IMR-90 (cell line): ENCODE data around the gene THOC2. TPM values are rescaled to one million over a fixed set of nuclear protein-coding genes. Genes with fewer than 3 reads are reported as not detected.
A peak's percentile ranks its signal among the peaks of the same experiment; 100 is the strongest.
"Not testable (repeated sequence)": the region's sequence is repeated elsewhere in the genome, so short reads cannot be mapped to it uniquely, and the experiment has no call there.

ENCODE experiments used
- ATAC-seq: fragments of 200-7000 bp; cut with Tn5 transposase; 2 replicates; pipeline ENCODE4 v1.9.1; 2020; ENCODE audit warnings: low read depth, mild to moderate bottlenecking, moderate library complexity
- BruUV-seq: library from RNA; stranded (reverse); fragments of 400-500 nt; replicated peaks from 2 replicates; lab custom pipeline; 2021; lab: Mats Ljungman, UMichigan
- CTCF ChIA-PET: fragments of 300-600 bp; formaldehyde crosslinking; extraction: SDS; loops from one replicate; lab custom pipeline; 2021; ENCODE audit warnings: antibody characterized with exemption; lab: Yijun Ruan, JAX
- POLR2A ChIA-PET: fragments of 300-600 bp; sonication (Branson Sonifier 250); formaldehyde crosslinking; loops from one replicate; lab custom pipeline; 2022; ENCODE audit warnings: antibody characterized with exemption; ENCODE audit not compliant: unreplicated experiment; lab: Charles Lee
- DNase-seq: peaks from one replicate; pipeline ENCODE4 v3.0.0; 2013
- H2AFZ ChIP-seq: replicated peaks from 2 replicates; pipeline ENCODE3; 2013; ENCODE audit warnings: low read length, mild to moderate bottlenecking; ENCODE audit not compliant: poor library complexity
- H2AK5ac ChIP-seq: 2 replicates; pipeline ENCODE4 v1.6.1; 2013; ENCODE audit warnings: low read depth, low read length, inconsistent platforms
- H2AK9ac ChIP-seq: replicated peaks from 2 replicates; pipeline ENCODE3; 2013; ENCODE audit warnings: mild to moderate bottlenecking, low read depth, low read length, moderate library complexity; ENCODE audit not compliant: poor library complexity
- H2BK120ac ChIP-seq: 2 replicates; pipeline ENCODE4 v1.6.1; 2013; ENCODE audit warnings: low read depth, low read length, inconsistent platforms
- H2BK15ac ChIP-seq: 3 replicates; pipeline ENCODE4 v1.6.1; 2013; ENCODE audit warnings: low read depth, low read length, inconsistent platforms
- H2BK20ac ChIP-seq: 2 replicates; pipeline ENCODE4 v1.6.1; 2013; ENCODE audit warnings: low read depth, mild to moderate bottlenecking, inconsistent platforms, low read length, moderate library complexity
- H2BK5ac ChIP-seq: 2 replicates; pipeline ENCODE4 v1.6.1; 2013; ENCODE audit warnings: mild to moderate bottlenecking, low read depth, low read length, inconsistent platforms; ENCODE audit not compliant: poor library complexity, severe bottlenecking
- H3K14ac ChIP-seq: replicated peaks from 2 replicates; pipeline ENCODE4 v1.6.1; 2013; ENCODE audit warnings: low read depth, low read length, inconsistent platforms
- H3K18ac ChIP-seq: 2 replicates; pipeline ENCODE4 v1.6.1; 2013; ENCODE audit warnings: low read depth, low read length, control low read depth
- H3K23ac ChIP-seq: 2 replicates; pipeline ENCODE4 v1.6.1; 2013; ENCODE audit warnings: low read depth, low read length, inconsistent platforms
- H3K27ac ChIP-seq: 2 replicates; pipeline ENCODE4 v1.5.1; 2013; ENCODE audit warnings: mild to moderate bottlenecking, control low read depth, low read length; ENCODE audit not compliant: insufficient read depth
- H3K27me3 ChIP-seq: 2 replicates; pipeline ENCODE4 v1.6.1; 2013; ENCODE audit warnings: low read length; ENCODE audit not compliant: control insufficient read depth, insufficient read depth
- H3K36me3 ChIP-seq: 2 replicates; pipeline ENCODE4 v1.6.1; 2013; ENCODE audit warnings: low read length, mixed read lengths; ENCODE audit not compliant: control insufficient read depth, insufficient read depth
- H3K4ac ChIP-seq: 2 replicates; pipeline ENCODE4 v1.6.1; 2013; ENCODE audit warnings: low read depth, low read length, inconsistent platforms
- H3K4me1 ChIP-seq: 2 replicates; pipeline ENCODE4 v1.6.1; 2013; ENCODE audit warnings: low read length, mixed read lengths; ENCODE audit not compliant: control insufficient read depth, insufficient read depth
- H3K4me2 ChIP-seq: 2 replicates; pipeline ENCODE4 v1.6.1; 2013; ENCODE audit warnings: low read depth, mild to moderate bottlenecking, control low read depth, low read length, moderate library complexity
- H3K4me3 ChIP-seq: 2 replicates; pipeline ENCODE4 v1.5.1; 2013; ENCODE audit warnings: low read depth, mild to moderate bottlenecking, control low read depth, low read length, moderate library complexity; ENCODE audit not compliant: insufficient read depth
- H3K56ac ChIP-seq: 2 replicates; pipeline ENCODE4 v1.6.1; 2013; ENCODE audit warnings: low read length, inconsistent platforms; ENCODE audit not compliant: insufficient read depth; ENCODE audit errors: extremely low read depth
- H3K79me1 ChIP-seq, 2 experiments: 2 replicates each; pipeline ENCODE4 v1.6.1; 2013; ENCODE audit warnings: low read length in 2 of 2, inconsistent platforms in 1 of 2, low read depth in 1 of 2
- H3K9ac ChIP-seq: 2 replicates; pipeline ENCODE4 v1.6.1; 2013; ENCODE audit warnings: low read depth, low read length, control low read depth
- H3K9me1 ChIP-seq: 2 replicates; pipeline ENCODE4 v1.6.1; 2013; ENCODE audit warnings: low read length, inconsistent platforms; ENCODE audit not compliant: insufficient read depth
- H3K9me3 ChIP-seq: 2 replicates; pipeline ENCODE4 v1.6.1; 2013; ENCODE audit warnings: low read length; ENCODE audit not compliant: control insufficient read depth, insufficient read depth
- H4K20me1 ChIP-seq: 2 replicates; pipeline ENCODE4 v1.6.1; 2013; ENCODE audit warnings: low read length, inconsistent platforms; ENCODE audit not compliant: insufficient read depth
- H4K5ac ChIP-seq: 2 replicates; pipeline ENCODE4 v1.6.1; 2013; ENCODE audit warnings: mild to moderate bottlenecking, low read depth, low read length, control low read depth
- H4K8ac ChIP-seq, 2 experiments: 2 replicates each; pipeline ENCODE4 v1.6.1; 2013; ENCODE audit warnings: low read depth in 2 of 2, low read length in 2 of 2, control low read depth in 1 of 2, inconsistent platforms in 1 of 2
- H4K91ac ChIP-seq: 2 replicates; pipeline ENCODE4 v1.6.1; 2013; ENCODE audit warnings: low read depth, low read length, inconsistent platforms; ENCODE audit not compliant: insufficient read depth
- CHD1 ChIP-seq: IDR thresholded peaks from 2 replicates; pipeline ENCODE4 v1.6.1; 2012; ENCODE audit warnings: low read depth, low read length, improper control_type of control experiment
- ELK1 ChIP-seq: fragments of 150-350 bp; IDR thresholded peaks from 2 replicates; pipeline ENCODE4 v1.6.1; 2016; ENCODE audit warnings: low read depth, mild to moderate bottlenecking, low read length, moderate library complexity, borderline replicate concordance
- FOS ChIP-seq: fragments of 150-350 bp; IDR thresholded peaks from 2 replicates; pipeline ENCODE4 v1.6.1; 2016; ENCODE audit warnings: low read depth, low read length
- MAZ ChIP-seq: IDR thresholded peaks from 2 replicates; pipeline ENCODE4 v1.6.1; 2012; ENCODE audit warnings: low read depth, mild to moderate bottlenecking, low read length, improper control_type of control experiment, moderate library complexity, borderline replicate concordance
- RFX5 ChIP-seq: IDR thresholded peaks from 2 replicates; pipeline ENCODE4 v1.8.0; 2012; ENCODE audit warnings: low read depth, mild to moderate bottlenecking, low read length, moderate library complexity
- WGBS, 2 experiments: methylation state at CpG; one replicate each; pipeline versions ENCODE4 v1.1.5 to v1.1.7; 2013; ENCODE audit warnings: missing lambda C conversion rate in 2 of 2; ENCODE audit not compliant: insufficient read length in 1 of 2; ENCODE audit errors: extremely low coverage in 2 of 2; 5-methylcytosine and 5-hydroxymethylcytosine counted together
- dilution Hi-C: fragments of 300-500 bp; cut with HindIII; formaldehyde crosslinking; loops from one replicate; pipeline ENCODE4 v1.14.3; 2018; ENCODE audit warnings: low sequenced_read_pairs; ENCODE audit not compliant: unreplicated experiment
- in situ Hi-C: fragments of 300-500 bp; cut with MboI; formaldehyde crosslinking; loops from 3 replicates; pipeline ENCODE4 v1.14.3; 2019; ENCODE audit warnings: low sequenced_read_pairs, inconsistent platforms, mixed read lengths
- intact Hi-C: fragments of 100-400 bp; cut with micrococcal nuclease; formaldehyde crosslinking; loops from 2 replicates; pipeline ENCODE4 v1.10.0; 2022
- polyA plus RNA-seq, 3 experiments: library from polyadenylated mRNA; depleted of rRNA; stranded (reverse); fragments of >200 nt; gene quantifications; 2 replicates each; pipeline ENCODE4 v1.2.3, GENCODE V29; 2012; ENCODE audit warnings: low replicate concordance in 1 of 3
- total RNA-seq: library from RNA; depleted of rRNA; stranded (reverse); fragments of >200 nt; gene quantifications from 2 replicates; pipeline ENCODE4 v1.2.3, GENCODE V29; 2012

THOC2 gene
- total and polyA plus RNA-seq, 2 of the 4 experiments (the other 2 are of a cell fraction) = 42.9 to 58.8 TPM

- BruUV-seq = no TSS peak
- Histone ChIP-seq H2AK9ac (no peak overlapping the region), H3K4ac (no peak overlapping the region), H3K56ac (no peak overlapping the region), H3K79me1 (no peaks in the 10 kb centered on the region), H3K18ac (no peak overlapping the region), H2AK5ac (no peak overlapping the region), H4K20me1 (peaks cover 17% of the 10 kb centered on the region), H3K4me2 (no peak overlapping the region), H3K9me3 (no peaks in the 10 kb centered on the region), H2AFZ (no peak overlapping the region), H4K5ac (no peak overlapping the region), H3K9ac (no peak overlapping the region), H3K4me1 (no peaks in the 10 kb centered on the region; the same call in 1 of the 2 replicates), H3K27ac (peak overlapping the region; percentile 35; the same call in 1 of the 2 replicates), H3K23ac (no peak overlapping the region), H2BK120ac (no peak overlapping the region), H2BK20ac (no peak overlapping the region), H2BK15ac (no peak overlapping the region), H2BK5ac (no peak overlapping the region), H3K27me3 (no peaks in the 10 kb centered on the region), H3K14ac (no peak overlapping the region), H3K4me3 (no peak overlapping the region), H4K91ac (no peak overlapping the region), H3K36me3 (no peaks in the 10 kb centered on the region), H3K9me1 (no peaks in the 10 kb centered on the region), H4K8ac (no peak overlapping the region)
- dilution Hi-C loops (no loop called here), in situ Hi-C loops (no loop called here), intact Hi-C loops (no loop called here)
- TF ChIP-seq RFX5 = no peak
- no peak for TF ChIP-seq FOS
- no peak for TF ChIP-seq ELK1
- TF ChIP-seq CHD1 = no peak
- no peak for TF ChIP-seq MAZ
- POLR2A ChIA-PET = no interaction called here
- no CpG with 5 or more reads among the region's 4 CpGs for WGBS, 2 experiments
- no peak for ATAC-seq
- no peak for DNase-seq
- CTCF ChIA-PET = no interaction called here
Observed at GRCh38 chrX:123713434-123713833, 19.4 kb downstream of the THOC2 start.

- H2AK9ac ChIP-seq, H3K4ac ChIP-seq, POLR2A ChIA-PET, H2BK20ac ChIP-seq, H3K9me3 ChIP-seq, H2AK5ac ChIP-seq, H2BK120ac ChIP-seq, H3K79me1 ChIP-seq, intact Hi-C loops, H3K4me1 ChIP-seq, H2AFZ ChIP-seq, H3K23ac ChIP-seq, H2BK15ac ChIP-seq, dilution Hi-C loops, H3K56ac ChIP-seq, H3K27ac ChIP-seq, ATAC-seq, in situ Hi-C loops, DNase-seq, H3K9me1 ChIP-seq, H2BK5ac ChIP-seq, H3K36me3 ChIP-seq, H4K8ac ChIP-seq, BruUV-seq, H3K4me2 ChIP-seq, H4K5ac ChIP-seq, H3K27me3 ChIP-seq, H3K9ac ChIP-seq, H3K14ac ChIP-seq, H3K4me3 ChIP-seq, H4K91ac ChIP-seq, H3K18ac ChIP-seq: not testable (repeated sequence)
- no CpG with 5 or more reads among the region's 5 CpGs for WGBS, 2 experiments
- CTCF ChIA-PET = interaction anchor here (0.7 kb wide), 1 partner anchor 21 kb away, joined by 3 read pairs; the partner anchor contains the start of gene THOC2
- H4K20me1 ChIP-seq = peaks cover 13% of the 10 kb centered on the region
Observed at GRCh38 chrX:123711201-123711600, 21.7 kb downstream of the THOC2 start.
